GM10248 (cell line): ENCODE measurements around the gene HOXB5.

ENCODE experiments used
- CTCF ChIA-PET: fragments of 300-600 bp; sonication (Branson Sonifier 250); formaldehyde crosslinking; extraction: SDS; loops from one replicate; lab custom pipeline; 2021; ENCODE audit warnings: antibody characterized with exemption; lab: Yijun Ruan, JAX
- POLR2A ChIA-PET: fragments of 350-650 bp; sonication (Branson Sonifier 250); formaldehyde crosslinking; extraction: SDS; loops from one replicate; lab custom pipeline; 2020; ENCODE audit warnings: antibody characterized with exemption; lab: Yijun Ruan, JAX
- DNase-seq: peaks from one replicate; pipeline ENCODE4 v3.0.0; 2012; ENCODE audit errors: extremely low spot score
- CTCF ChIP-seq: IDR thresholded peaks from 2 replicates; pipeline ENCODE4 v1.5.1; 2012; ENCODE audit warnings: mild to moderate bottlenecking, low read depth; ENCODE audit errors: extremely low read depth, missing control alignments, control extremely low read depth

HOXB5 gene

GRCh38 chr17:48541577-48542113, 51.9 kb downstream of the HOXB5 start:
- peak; percentile 58 for DNase-seq
- POLR2A ChIA-PET: no interaction called here
- CTCF ChIA-PET: interaction anchor here (0.8 to 1.3 kb wide), 2 partner anchors 15 to 60 kb away, joined by 3 read pairs; no protein-coding TSS in a partner anchor
- no peak for TF ChIP-seq CTCF
